ENCODE results near the gene AK1. TPM values are rescaled to one million over a fixed set of nuclear protein-coding genes. Genes with fewer than 3 reads are reported as not detected.
A peak's percentile ranks its signal among the peaks of the same experiment; 100 is the strongest.

The AK1 gene, protein sequence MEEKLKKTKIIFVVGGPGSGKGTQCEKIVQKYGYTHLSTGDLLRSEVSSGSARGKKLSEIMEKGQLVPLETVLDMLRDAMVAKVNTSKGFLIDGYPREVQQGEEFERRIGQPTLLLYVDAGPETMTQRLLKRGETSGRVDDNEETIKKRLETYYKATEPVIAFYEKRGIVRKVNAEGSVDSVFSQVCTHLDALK
- total RNA-seq = 10 to 100 TPM; 80.9 to 81.9 TPM

DNA sequence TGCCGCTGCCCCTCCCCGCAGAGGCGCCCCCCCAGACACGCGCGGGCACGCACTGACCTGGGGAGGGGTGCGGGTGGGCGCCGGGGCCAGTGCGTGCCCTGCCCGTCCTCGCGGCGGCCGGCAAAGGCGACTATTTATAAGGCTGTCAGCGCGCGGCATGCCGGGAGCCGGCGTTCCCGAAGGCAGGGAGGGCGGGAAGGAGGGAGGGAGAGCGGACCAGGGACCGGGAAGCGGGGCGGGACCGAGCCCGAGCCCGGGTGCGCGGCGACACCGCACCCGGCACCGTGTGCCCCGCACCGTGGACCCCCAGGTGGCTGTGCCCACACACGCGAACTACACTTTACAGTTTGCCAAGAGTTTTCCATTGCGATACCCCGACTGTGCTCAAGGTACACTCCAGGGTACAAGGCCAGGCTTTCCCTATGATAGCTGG, at the start of gene AK1:
TSS of gene AK1 (minus strand) at position 110 of the 433 bp plus-strand sequence. CDS start 3,058 bp downstream, outside the sequence.
- Mint-ChIP-seq H3K4me3 (no peak within 1 kb of the TSS), H3K9me3 (no peaks in the 10 kb centered on the region), H3K36me3 (ENCODE audit: low read depth) (peaks cover 7% of the 10 kb centered on the region), H3K27ac (no peak within 1 kb of the TSS), H3K4me1 (peaks cover 2% of the 10 kb centered on the region), H3K27me3 (no peaks in the 10 kb centered on the region)
- CTCF ChIA-PET = no interaction called here
- no peak for DNase-seq
- POLR2A ChIA-PET = no interaction called here

DNA sequence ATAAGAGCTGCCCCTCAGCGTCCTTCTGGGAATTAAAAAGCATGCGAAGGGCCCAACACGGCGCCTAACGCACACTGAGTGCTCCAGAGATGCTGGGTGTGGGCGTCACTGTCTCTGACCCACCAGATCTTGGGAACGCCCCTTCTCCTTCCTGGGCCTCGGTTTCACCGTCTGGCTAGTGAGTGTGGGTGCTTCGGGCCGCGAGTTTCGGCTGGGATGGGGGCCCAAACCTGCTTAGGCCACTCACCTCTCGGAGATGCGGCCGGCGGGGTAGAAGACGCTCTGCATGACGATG, 49.4 kb upstream of the AK1 start:
- DNase-seq = no peak
- H3K4me1 Mint-ChIP-seq = peaks cover 46% of the 10 kb centered on the region
- ChIA-PET CTCF (interaction anchor here (1.1 kb wide), 1 partner anchor 108 kb away, joined by 6 read pairs; no protein-coding TSS in a partner anchor), POLR2A (interaction anchor here (0.9 kb wide), 1 partner anchor 192 kb away, joined by 3 read pairs; the partner anchor contains the start of gene TOR2A)
- peak overlapping the region; percentile 50 for H3K4me3 Mint-ChIP-seq
- peaks cover 35% of the 10 kb centered on the region for H3K27me3 Mint-ChIP-seq
- no peaks in the 10 kb centered on the region for H3K36me3 Mint-ChIP-seq (ENCODE audit: low read depth)
- H3K27ac Mint-ChIP-seq = no peak overlapping the region
- no peaks in the 10 kb centered on the region for H3K9me3 Mint-ChIP-seq

DNA sequence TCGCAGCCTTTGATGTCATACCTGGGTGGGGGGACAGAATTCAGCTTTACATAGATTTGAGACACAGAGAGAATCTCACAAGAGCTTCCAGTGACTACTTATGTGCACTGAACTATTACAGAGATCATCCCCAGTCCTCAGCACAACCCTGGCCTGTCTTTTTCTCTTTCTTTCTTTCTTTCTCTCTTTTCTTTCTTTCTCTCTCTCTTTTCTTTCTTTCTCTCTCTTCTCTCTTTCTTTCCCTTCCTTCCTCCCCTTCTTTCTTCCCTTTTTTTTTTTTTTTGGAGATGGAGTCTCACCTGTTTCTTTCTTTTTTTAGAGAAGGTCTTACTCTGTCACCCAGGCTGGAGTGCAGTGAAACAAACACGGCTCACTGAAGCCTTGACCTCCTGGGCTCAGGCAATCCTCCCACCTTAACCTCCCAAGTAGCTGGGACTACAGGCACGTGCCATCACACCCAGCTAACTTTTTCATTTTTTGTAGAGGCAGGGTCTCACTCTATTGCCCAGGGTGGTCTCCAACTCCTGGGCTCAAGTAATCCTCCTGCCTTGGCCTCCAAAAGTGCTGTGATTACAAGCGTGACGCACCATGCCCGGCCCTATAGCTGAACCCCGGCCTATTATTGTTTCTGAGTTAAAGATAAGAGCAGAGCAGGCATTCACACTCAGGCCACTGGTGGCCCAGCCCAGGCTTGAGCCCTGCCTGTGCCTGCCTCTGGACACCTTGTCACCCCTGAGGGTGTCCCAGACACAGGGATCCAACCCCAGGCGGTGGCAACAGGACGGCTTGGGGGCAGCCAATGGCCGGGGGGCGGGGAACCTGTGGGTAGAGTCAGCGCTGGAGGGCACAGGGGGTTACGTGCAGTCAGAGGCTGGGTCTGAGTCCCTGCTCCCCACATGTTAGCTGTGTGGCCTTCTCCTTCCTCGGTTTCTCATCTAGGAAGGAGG, 48.8 kb upstream of the AK1 start:
- DNase-seq = no peak
- ChIA-PET POLR2A (interaction anchor here (0.9 kb wide), 1 partner anchor 191 kb away, joined by 3 read pairs; the partner anchor contains the start of gene TOR2A), CTCF (interaction anchor here (0.6 to 1.1 kb wide), 3 partner anchors 75 to 192 kb away, joined by 3 to 6 read pairs (median 4); no protein-coding TSS in a partner anchor)
- H3K36me3 Mint-ChIP-seq (ENCODE audit: low read depth) = no peaks in the 10 kb centered on the region
- H3K27me3 Mint-ChIP-seq = peaks cover 35% of the 10 kb centered on the region
- peaks cover 48% of the 10 kb centered on the region for H3K4me1 Mint-ChIP-seq
- H3K4me3 Mint-ChIP-seq = no peak overlapping the region
- H3K9me3 Mint-ChIP-seq = no peaks in the 10 kb centered on the region
- no peak overlapping the region for H3K27ac Mint-ChIP-seq

DNA sequence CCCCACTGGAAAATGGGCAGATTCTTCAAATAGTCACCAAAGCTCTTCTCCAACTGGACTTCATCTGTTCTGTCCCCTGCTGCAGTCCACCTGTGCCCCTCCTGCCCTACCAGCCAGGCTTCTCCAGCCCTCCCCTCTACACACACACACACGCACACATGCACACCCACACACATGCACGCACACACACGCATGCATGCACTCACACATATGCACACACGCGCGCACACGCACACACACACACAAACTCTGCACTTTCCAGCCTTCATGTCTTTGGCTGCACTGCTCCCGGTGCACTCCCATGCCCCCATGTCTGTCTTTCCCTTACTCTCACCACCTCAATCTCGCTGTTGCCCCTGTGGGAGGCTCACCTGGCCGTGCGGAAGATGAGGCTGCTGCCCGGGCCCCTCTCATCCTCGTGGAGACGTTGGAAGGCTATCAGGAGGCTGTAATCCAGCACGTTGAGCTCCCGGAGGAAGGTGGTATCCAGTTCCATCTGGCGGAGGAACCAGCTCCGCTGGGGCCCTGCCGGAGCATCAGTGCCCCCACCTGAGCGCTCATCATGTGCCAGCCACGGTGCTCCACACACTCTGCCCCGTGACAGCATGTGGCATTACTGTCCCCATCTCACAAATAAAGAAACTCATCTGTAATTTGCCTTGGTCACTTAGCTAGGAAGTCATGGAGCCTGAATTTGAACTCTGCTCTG, 47.4 kb upstream of the AK1 start:
- POLR2A ChIA-PET = no interaction called here
- CTCF ChIA-PET = interaction anchor here (1.0 to 1.2 kb wide), 2 partner anchors 16 to 43 kb away, joined by 3 to 4 read pairs; no protein-coding TSS in a partner anchor
- DNase-seq = no peak
- H3K27me3 Mint-ChIP-seq = peaks cover 35% of the 10 kb centered on the region
- no peak overlapping the region for H3K27ac Mint-ChIP-seq
- H3K9me3 Mint-ChIP-seq = no peaks in the 10 kb centered on the region
- H3K4me1 Mint-ChIP-seq = peaks cover 46% of the 10 kb centered on the region
- no peaks in the 10 kb centered on the region for H3K36me3 Mint-ChIP-seq (ENCODE audit: low read depth)
- no peak overlapping the region for H3K4me3 Mint-ChIP-seq

DNA sequence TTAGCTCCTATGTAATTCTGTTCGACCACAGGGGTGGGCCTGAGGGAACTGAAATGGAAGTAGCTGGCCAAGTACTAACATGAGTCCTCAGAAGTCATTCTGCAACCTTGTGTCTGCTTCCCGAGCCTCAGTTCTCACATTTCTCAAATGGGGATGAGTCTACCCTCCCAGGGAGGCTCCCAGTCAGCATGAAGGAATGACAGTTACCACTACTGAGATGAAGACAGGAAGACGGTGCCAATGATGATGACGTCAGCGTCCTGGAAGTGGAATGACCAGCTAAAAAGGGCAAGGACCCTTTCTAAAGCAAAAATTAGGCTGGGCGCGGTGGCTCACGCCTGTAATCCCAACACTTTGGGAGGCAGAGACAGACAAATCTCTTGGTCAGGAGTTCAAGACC, 46.3 kb upstream of the AK1 start:
- no peak for DNase-seq
- H3K4me1 Mint-ChIP-seq = peaks cover 44% of the 10 kb centered on the region
- no peak overlapping the region for H3K27ac Mint-ChIP-seq
- no peaks in the 10 kb centered on the region for H3K36me3 Mint-ChIP-seq (ENCODE audit: low read depth)
- peaks cover 31% of the 10 kb centered on the region for H3K27me3 Mint-ChIP-seq
- CTCF ChIA-PET = interaction anchor here (1.7 kb wide), 1 partner anchor 20 kb away, joined by 5 read pairs; no protein-coding TSS in a partner anchor
- H3K4me3 Mint-ChIP-seq = no peak overlapping the region
- POLR2A ChIA-PET = interaction anchor here (0.9 to 1.1 kb wide), 2 partner anchors 14 to 54 kb away, joined by 3 to 4 read pairs; partner anchors contain the start of gene DPM2
- H3K9me3 Mint-ChIP-seq = no peaks in the 10 kb centered on the region

DNA sequence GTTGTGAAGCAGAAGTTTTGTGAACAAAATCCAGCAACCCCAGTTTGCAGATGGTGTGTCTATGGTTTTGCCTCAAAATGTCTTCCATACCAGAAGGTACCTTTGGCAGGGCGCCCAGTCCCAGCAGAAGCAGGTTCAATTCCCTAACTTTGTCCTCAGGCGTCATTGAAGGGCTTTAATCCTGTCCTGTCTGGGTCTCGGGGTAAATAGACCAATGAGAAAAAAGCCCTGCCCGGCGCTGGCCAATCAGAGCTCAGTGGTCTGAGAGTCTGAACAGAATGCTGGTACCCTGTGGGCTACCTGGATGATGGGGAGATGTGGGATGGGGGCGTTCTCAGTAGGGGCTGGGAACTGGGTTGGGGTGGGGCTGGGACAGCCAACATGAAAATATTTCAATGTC, 45.6 kb upstream of the AK1 start:
- CTCF ChIA-PET = interaction anchor here (0.7 to 4.7 kb wide), 10 partner anchors 20 to 397 kb away, joined by 3 to 48 read pairs (median 7); partner anchors contain the start of gene TOR2A
- POLR2A ChIA-PET = interaction anchor here (0.9 to 2.4 kb wide), 4 partner anchors 14 to 138 kb away, joined by 3 to 9 read pairs (median 4); partner anchors contain the start of gene DPM2

DNA sequence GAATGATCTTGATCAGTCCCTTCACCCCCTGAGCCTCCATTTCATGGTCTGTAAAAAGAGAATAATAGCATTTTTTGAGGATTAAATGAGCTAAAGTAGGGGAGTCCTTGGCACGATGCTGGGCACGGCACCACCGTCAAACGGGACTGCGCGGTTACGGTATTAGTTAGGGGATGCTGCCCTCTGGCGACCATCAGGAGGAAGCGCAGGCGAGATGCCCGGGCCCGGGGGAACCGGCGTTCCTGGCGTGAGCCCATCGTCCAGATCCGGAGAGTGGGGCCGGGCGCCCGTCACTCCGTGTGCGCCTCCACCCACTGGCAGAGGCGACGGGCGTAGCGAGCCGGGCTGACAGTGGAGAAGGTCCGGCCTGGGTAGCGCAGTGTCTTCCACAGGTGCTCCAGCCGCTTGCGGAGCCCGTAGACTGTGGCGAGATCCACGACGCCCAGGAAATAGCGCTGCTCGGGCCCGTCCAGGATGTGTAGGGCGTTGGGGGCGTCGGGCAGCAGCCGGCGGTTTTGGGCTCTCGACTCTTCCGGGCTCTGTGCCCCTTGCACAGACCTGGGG, 44.2 kb upstream of the AK1 start:
- Mint-ChIP-seq H3K36me3 (ENCODE audit: low read depth) (no peaks in the 10 kb centered on the region), H3K27me3 (peaks cover 28% of the 10 kb centered on the region), H3K9me3 (no peaks in the 10 kb centered on the region), H3K27ac (no peak overlapping the region), H3K4me1 (peaks cover 46% of the 10 kb centered on the region), H3K4me3 (peak overlapping the region; percentile 21)
- ChIA-PET POLR2A (interaction anchor here (0.8 to 2.4 kb wide), 9 partner anchors 9 to 187 kb away, joined by 3 to 12 read pairs (median 4); partner anchors contain the start of genes DPM2, PIP5KL1 and TOR2A), CTCF (interaction anchor here (0.5 to 4.7 kb wide), 45 partner anchors 9 to 707 kb away, joined by 3 to 48 read pairs (median 4); partner anchors contain the start of genes CDK9, DPM2, FPGS and PIP5KL1)
- DNase-seq = peak; percentile 80

More for the DNA sequence above, 45.6 kb upstream of the AK1 start:
- DNase-seq = no peak
- Mint-ChIP-seq H3K27ac (no peak overlapping the region), H3K27me3 (peaks cover 28% of the 10 kb centered on the region), H3K36me3 (ENCODE audit: low read depth) (no peaks in the 10 kb centered on the region), H3K9me3 (no peaks in the 10 kb centered on the region), H3K4me3 (no peak overlapping the region), H3K4me1 (peaks cover 45% of the 10 kb centered on the region)

DNA sequence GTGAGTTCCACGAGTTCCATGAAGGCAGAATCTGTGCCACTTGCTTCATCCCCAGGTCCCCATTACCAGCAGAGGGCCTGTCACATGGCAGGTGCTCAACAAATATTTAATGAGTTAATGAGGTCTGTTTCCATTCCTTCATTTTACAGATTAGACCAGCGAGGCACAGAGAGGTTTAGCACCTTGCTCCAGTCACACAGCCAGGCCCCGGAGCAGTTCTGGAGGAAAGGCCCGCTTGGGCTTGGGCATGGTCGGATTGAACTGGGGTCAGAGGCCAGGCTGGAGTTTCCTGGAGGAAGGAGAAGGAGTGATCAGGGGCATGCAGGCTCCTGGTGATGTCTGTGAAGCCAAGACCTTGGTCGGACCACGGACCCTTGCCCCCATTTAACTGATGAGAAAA, 43.3 kb upstream of the AK1 start:
- H3K27me3 Mint-ChIP-seq = peaks cover 22% of the 10 kb centered on the region
- H3K36me3 Mint-ChIP-seq (ENCODE audit: low read depth) = no peaks in the 10 kb centered on the region
- DNase-seq = no peak
- POLR2A ChIA-PET = interaction anchor here (0.8 to 2.4 kb wide), 7 partner anchors 15 to 186 kb away, joined by 3 to 12 read pairs (median 4); partner anchors contain the start of genes DPM2, SLC25A25 and TOR2A
- no peak overlapping the region for H3K27ac Mint-ChIP-seq
- CTCF ChIA-PET = interaction anchor here (0.5 to 4.7 kb wide), 43 partner anchors 8 to 706 kb away, joined by 3 to 48 read pairs (median 5); partner anchors contain the start of genes CDK9, DPM2, FPGS and PIP5KL1
- peaks cover 49% of the 10 kb centered on the region for H3K4me1 Mint-ChIP-seq
- H3K9me3 Mint-ChIP-seq = no peaks in the 10 kb centered on the region
- H3K4me3 Mint-ChIP-seq = no peak overlapping the region

DNA sequence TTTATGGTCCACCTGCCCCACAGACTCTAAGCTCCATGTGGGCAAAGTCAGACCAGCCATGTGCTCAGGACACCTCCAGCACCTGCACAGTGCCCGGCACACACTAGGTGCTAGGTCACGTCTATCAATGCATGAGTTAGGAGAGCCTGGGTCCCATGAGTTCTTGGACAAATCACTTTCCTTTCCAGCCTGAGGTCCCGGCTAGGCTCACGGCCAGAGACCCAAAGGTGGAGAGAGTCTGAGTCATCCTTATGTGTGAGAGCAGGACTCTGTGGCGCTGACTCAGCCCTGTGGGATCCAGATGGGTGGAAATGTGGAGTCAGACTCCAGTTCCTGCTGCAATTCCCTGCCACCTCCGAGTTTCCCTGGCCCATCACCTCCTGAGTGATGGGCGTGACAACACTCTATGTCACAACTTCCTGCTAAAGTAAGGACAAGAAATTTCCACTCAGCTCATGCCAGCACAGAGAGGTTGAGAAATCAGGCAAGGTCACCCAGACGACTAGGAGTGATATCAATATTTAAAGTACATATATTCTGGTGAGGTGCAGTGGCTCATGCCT, 41.9 kb upstream of the AK1 start:
- Mint-ChIP-seq H3K4me3 (no peak overlapping the region), H3K9me3 (no peaks in the 10 kb centered on the region), H3K27ac (no peak overlapping the region), H3K27me3 (peaks cover 13% of the 10 kb centered on the region), H3K4me1 (peaks cover 56% of the 10 kb centered on the region), H3K36me3 (ENCODE audit: low read depth) (no peaks in the 10 kb centered on the region)
- POLR2A ChIA-PET = interaction anchor here (0.7 to 5.3 kb wide), 4 partner anchors 14 to 149 kb away, joined by 3 to 69 read pairs (median 3); partner anchors contain the start of genes CDK9 and SLC25A25
- DNase-seq = no peak
- CTCF ChIA-PET = interaction anchor here (1.1 to 4.7 kb wide), 5 partner anchors 10 to 185 kb away, joined by 3 to 48 read pairs (median 7); partner anchors contain the start of gene TOR2A

DNA sequence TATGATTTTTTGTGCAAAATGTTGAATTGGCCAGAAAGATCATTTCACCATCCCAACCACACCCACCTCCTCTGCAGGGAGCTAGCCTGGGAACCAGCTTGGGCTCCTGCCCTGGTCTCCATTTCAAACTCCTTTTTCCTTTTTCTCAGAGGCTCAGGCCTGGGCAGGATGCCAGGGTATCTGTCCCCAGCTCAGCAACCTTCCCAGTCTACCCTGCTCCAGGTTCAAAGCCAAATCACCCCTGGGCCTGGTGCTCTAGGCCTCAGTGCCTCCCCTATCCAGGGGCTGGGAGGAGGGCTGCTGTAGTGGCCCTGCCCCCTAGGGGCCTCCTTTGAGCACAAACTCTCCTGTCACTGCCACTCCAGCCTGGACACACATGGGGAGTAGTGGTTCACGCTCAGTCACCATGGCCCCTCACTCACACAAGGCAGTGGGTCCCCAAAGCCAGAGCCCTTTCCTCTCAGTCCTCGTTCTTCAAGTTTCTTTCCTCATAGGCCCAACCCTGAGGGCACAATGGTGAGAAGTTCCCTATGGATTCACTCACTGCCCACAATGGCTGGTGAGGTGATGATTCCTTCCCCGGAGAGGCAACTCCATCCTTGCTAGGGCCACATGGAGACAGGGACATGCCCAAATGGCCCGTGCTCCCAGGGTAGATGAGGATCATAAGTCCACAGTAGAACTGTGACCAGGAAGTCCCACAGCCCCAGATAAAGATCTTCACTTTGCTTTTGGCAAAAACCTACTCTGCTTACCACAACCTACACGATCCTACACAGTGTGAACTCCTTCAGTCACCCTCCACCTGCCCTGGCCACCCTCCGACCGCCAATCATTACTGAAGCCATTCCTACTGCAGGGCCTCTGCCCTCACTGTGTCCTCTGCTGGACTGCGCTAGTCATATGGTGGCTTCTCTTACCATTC, 41.0 kb upstream of the AK1 start:
- Mint-ChIP-seq H3K4me1 (peaks cover 59% of the 10 kb centered on the region), H3K4me3 (no peak overlapping the region), H3K27me3 (peaks cover 8% of the 10 kb centered on the region), H3K27ac (no peak overlapping the region), H3K9me3 (no peaks in the 10 kb centered on the region), H3K36me3 (ENCODE audit: low read depth) (peaks cover 6% of the 10 kb centered on the region)
- POLR2A ChIA-PET = interaction anchor here (0.6 to 5.3 kb wide), 2 partner anchors 14 to 299 kb away, joined by 3 to 69 read pairs; no protein-coding TSS in a partner anchor
- CTCF ChIA-PET = interaction anchor here (1.4 to 4.7 kb wide), 5 partner anchors 14 to 184 kb away, joined by 3 to 48 read pairs (median 9); partner anchors contain the start of gene TOR2A
- DNase-seq = no peak
